ENCODE results near the gene FCN1.
A peak's percentile ranks its signal among the peaks of the same experiment; 100 is the strongest.

FCN1 gene

DNA sequence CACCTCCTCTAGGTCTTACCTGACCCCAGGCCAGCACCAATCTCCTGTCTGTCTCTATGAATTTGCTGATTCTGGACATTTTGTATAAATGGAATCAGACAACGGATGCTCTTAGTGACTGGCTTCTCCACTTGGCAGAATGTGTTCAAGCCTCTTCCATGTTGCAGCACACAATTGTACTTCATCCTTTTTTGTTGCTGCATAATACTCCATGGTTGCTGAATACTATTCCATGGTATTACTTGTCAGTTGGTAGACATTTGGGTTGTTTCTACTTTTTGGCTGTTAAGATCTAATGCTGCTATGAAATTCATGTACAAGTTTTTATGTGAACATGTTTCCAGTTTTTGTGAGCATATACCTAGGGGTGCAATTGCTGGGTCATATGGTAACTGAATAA, 34.3 kb upstream of the FCN1 start:
- DNase-seq, result no peak

DNA sequence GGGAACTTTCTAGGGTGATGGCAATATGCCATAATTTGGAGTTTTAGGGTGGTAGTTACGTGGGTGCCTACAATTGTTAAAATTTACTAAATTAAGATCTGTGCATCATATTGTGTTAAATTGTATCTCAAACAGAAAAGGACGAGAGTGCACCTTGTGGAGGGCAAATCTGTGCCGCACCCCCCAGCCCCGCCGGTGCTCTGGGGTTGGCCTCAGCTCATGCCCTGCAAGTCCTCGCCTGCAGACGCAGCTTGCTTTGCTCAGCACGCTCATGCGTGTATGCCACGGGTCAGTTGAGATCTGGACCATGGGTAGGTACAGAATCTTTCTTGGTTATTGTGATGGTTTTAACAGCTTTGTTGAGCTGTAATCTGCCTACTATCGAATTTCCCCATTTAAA, 33.7 kb upstream of the FCN1 start:
- no peak for DNase-seq

DNA sequence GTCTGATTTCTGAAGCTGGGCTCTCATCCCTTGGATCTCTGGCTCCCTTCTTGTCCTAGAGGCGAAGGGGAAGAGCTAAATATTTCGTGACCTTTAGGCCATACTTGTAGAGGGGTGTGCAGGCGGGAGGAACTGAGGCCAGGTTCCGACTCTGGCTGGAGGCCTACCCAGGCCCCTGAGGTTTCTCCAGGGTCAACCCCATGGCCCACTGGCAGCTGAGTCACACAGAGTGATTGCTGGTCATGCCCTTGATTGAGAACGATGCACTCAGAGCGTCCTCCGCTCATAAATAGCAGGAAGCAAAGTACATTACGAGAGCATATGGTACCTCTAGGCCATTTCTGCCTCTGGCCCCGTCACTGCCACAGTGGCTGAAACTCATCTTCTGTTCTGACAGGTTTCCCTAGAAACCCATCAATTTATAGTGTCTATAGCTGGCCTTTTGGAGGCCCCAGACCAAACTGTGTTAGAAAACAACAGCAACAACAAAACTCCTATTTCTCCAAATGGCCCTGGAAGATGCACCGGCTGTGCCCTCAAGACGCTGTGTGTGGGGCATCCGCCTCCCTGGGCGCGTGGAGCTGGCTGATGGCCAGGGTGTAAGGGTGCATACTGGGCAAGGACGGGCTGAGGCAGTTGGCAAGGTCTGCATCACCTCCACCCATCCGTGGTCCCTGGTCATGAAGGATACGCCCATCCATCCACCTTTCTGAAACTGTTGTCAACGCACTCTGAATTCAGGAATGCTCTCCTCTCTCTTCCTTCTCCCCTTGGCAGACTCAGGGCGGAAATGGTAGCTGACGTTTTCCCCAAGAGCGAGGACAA, 32.9 kb upstream of the FCN1 start:
- DNase-seq, result no peak

DNA sequence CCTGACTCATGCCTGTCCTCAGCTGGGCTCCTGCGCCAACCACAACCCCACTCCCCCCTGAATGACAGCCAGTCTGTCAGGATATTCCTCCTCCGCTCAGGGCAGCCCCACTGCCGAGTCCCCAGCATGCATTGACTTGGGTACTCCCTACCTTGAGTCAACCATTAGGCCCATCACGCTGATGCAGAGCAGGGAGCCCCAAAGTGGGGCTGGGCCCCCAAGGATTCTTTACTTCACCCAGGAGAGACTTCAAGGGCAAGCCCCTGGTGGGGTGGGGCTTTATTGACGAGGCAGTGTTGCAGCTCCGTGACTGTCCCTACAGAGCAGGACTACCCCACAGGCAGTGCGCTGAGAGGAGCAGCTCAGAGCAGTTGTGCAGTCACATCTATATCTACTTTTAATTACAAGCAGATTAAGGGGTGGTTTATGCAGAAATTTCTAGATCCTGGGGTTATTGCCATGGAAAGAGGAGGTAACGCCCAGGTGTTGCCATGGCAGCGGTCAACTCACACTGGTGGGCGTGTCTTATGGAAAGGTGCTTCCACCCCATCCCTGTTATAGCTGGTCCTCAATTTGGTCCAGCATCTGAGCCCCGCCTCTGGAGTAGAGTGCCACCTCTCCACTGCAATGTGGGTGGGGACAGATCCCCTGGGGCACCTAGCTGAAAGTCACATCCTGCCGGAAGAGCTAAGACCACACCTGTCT, 32.1 kb upstream of the FCN1 start:
- no peak for DNase-seq

DNA sequence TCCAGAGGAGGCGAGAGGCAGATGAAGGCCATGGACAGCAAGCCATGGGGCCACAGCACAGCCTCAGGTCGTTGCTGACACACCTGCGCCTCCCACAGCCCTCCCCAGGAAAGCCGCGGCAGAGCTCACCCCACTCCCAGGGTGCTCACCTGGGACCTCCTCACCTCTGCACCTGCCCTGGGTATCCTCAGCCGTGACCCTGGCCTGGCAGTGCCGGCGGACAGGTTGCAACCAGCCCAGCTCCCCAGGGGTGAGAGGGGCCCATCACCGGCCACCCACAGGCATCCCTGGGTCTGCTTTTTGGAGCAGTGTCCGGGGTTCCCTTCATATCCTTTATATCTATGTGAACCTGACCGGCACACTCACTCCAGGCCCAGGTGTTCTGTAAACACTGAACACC, 30.4 kb upstream of the FCN1 start:
- no peak for DNase-seq

DNA sequence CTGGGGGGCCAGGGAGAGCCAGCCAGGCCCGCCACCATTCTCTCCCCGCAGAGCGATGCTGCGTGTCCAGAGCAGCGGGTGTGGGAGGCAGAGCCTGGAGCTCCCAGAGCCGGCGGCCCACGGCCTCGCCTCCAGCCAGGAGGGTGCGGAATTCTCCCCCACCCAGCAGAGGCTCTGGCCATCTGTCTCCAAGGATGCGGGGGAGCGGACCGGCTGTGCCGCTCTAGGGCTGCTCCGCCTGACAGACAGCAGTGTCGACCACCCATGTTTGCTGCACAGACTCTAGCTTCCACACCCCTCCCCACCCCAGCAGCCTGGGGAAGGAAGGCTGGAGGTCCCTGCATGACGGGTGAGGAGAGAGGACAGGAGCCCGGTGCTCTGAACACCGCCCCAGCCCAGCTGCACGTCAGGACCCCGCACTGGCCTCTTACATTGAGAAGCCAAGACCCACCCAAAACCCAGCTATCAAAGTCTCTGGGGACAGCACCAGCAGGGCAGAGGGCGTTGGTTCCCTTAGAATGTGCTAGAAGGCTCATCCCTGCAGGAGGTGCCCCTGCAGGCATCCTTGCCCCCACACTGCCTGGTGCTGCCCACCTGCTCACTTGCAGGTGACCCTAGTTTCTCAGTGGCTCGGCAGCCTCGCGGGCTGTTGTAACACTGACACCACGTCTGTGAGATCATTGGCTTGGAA, 29.7 kb upstream of the FCN1 start:
- no peak for DNase-seq

DNA sequence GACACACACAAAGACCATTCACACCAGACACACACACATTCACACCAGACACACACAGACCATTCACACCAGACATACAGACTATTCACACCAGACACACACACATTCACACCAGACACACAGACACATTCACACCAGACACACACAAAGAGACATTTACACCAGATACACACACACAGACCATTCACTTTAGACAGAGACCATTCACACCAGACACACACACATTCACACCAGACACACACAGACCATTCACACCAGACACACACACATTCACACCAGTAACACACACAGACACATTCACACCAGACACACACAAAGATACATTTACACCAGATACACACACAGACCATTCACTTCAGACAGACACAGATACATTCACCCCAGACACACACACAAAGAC, 29.0 kb upstream of the FCN1 start:
- no peak for DNase-seq

DNA sequence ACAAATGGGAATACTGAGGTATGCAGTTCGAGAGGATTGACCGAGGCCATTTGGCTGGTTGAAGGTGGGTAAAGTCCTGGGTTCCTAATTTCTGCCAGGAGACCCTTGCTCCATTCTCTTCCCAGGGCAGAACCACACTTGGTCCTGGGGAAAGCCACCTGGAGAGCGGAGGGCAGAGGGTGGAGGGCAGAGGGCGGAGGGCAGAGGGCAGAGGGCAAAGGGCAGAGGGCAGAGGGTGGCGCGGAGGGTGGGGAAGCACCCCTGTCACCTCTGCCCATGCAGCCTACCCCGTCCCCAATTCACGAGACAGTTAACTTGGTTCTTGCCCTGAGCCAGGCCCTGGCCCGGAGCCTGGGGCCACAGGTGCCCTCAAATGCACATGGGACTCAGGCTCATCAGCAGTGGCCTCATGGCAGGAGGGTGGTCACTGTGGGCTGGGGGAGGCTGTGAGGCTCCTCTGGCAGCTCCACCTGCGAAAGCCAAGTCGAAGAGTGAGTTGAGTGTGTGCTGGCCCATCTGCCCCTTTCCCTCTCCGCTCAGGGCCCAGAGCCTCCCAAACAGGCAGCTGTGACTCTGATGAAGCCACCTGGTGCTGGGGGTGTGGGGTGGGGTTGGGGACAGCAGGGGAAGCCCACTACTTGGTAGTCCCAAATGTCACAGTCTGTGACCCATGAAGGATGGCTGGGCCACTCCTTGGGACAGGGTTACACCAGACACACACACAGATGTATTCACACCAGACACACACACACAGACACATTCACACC, 28.0 kb upstream of the FCN1 start:
- no peak for DNase-seq

DNA sequence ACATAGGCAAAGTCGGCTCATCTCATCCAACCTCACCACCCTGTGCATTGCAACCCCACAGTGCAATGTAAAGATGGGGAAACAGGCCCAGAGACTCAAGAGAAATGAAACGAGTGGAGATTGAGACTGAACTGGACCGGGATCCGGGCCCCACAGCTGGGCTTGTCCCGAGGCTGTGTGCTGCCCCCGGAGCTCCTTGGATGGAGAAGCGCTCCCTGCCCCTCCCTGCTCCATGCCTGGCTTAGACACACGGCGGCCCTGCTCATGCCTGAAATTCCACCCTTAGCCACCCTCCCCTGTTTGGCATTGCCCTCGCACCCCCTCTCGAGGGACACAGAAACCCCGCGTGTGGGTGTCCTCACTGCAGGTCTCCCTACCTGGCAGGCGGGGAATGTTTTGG, 27.2 kb upstream of the FCN1 start:
- no peak for DNase-seq

DNA sequence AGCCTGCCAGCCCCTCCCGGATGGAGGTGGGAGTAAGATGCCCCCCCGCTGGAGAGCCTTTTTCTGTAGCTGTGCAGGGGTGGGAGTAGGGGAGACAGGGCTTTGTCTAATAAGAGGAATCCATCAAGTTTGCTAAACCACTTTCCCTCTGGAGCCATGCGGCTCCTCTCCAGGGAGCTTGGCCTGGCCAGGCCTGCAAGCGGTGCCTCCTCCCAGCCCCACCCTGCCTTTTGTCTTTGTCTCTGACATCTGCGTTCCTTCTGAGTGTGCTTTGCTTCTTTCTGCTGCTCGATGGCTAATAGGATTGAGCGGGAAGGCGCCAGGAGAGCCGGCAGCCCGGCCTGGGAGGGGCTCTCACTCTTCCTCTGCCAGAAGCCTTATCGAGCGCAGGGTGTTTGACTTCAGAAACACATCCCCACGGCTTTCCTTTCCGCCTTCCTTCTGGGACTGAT, 26.7 kb upstream of the FCN1 start:
- DNase-seq, result no peak

DNA sequence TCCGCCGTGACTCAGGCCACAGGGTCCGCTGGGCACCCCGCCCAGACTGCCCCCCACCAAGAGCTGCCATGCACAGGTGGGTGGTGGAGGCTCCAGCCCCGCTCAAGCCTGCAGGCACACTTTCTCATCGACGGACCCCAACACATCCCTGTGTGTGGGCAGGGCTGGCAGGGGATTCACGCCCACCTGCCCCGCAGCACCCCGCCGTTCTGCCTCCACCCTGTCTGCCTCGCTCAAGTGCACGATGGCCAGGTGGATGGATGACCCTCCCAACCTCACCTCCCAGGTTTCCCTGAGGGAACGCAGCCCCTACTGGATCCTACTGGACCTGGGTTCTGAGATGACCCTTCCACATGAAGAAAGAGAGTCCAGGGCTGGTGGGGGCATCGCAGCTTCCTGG, 26.1 kb upstream of the FCN1 start:
- DNase-seq, result no peak

DNA sequence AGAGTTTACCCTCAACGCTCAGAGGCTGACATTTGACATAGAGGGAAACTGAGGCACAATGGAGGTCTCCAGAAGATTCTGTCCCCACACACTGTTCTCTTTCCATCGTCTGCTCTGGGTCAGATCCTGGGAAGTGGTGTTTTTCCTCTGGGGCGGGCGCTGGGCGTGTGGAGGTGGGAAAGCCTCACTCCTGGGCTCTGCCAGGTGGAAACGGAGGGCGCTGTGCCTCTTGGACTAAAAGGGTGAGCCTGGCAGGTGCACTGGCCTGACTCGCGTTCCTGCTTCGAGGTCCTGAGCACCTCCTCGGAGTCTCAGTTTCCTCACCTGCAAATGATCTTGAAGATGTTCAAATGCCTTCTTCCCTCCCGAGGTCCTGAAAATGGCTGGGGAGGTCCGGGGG, 25.7 kb upstream of the FCN1 start:
- no peak for DNase-seq

DNA sequence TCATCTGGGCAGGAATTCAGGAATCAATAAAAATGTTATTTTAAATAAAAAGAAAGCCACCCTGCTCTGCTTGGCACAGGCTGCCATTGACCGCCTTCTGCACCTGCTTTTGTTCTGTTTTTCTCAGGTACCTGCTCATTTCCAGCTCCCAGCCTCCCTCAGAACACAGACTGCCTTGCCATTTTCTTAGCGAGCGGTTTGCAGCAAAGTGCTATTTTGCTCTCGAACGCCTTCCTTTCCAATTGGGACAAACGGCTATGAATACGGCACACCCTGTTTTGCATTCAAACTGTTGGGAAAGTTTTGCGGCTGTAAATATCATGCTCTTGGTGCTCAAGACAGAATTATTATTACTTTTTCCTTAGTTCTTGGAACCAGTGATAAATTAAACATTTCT, 25.1 kb upstream of the FCN1 start:
- peak in 1 of 56 donors; percentile 37 for DNase-seq

DNA sequence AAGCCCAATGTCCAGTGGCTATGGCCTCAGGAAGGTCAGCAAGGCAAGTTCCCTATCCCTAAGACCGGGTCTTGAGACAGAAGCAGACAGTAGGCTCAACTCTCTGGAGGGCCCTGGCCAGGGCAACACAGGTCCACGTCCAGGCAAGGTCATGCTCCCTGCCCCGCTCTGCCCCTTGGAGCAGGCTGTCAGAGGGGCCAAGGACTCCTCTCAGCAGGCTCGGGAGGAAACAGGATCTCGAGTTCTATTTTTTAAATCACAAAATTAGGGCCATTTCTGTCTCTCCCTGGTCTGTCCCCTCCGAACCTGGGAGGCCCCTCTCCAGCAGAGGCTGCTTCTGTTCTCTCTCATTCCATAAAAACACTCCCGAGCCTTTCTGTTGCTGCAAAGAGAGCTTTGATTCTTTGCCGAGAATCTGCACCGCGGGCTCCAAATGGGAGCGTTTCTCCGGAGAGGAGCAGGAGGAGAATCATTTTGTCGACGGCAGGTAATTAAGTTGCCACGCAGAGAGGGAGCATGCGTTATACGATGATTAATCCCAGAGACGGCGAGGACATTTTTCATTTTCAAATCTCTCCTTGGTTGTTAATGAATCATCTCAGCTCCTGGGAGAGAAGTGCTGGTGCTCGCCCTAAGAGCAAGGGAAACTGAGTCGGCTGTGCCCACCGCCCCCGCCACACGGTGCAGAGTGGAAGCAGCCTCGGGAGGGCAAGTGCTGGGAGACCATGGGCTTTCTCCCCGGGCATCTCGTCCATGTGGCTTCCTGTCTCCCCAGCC, 24.5 kb upstream of the FCN1 start:
- peak in 18 of 56 donors; percentile 6 to 56 (median 25) for DNase-seq

DNA sequence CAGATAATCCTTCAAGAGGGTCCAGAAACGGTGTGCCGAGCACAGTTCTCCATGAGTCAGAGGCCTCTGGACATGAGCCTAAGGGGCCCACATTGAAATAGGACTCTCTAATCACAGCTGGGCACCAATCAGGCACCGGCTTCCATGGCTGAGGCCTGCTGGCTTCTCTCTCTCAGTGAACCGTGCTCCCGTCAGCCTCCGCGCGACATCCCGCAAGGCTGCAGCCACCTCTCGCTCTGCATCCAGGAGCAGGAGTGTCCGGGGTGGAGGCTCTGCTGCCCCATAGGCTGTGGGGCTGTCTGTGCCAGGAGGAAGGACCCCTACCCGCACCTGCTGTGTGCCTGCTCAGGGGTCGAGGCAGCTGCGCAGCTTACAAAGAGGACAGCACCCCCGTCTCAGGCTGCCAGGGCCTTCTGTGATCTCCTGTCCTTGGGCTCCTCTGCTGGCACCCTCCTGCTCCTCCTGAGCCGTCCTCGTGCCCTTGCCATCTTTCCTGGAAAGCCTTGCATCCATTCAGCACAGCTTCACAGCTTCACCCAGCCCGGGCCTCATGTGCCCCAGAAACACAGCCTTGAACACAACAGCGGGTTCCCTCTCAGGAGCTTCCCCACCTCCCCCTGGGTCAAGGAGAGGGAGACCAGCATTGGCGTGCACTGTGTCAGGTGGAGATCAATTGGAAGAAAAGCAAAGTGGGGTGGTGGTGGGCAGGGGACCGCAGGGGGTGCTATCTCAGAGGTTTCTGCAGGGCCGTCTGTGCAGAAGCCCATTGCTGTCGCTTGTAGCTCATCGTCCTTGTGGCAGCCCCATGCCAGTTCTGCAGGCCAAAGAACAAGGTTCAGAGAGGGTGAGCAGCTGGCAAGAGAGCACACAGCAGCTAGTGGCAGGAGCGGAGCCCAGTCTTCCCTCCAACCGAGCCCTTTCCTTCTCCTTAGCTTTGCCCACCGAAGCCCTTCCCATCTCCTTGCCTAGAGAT, 22.8 kb upstream of the FCN1 start:
- no peak for DNase-seq

DNA sequence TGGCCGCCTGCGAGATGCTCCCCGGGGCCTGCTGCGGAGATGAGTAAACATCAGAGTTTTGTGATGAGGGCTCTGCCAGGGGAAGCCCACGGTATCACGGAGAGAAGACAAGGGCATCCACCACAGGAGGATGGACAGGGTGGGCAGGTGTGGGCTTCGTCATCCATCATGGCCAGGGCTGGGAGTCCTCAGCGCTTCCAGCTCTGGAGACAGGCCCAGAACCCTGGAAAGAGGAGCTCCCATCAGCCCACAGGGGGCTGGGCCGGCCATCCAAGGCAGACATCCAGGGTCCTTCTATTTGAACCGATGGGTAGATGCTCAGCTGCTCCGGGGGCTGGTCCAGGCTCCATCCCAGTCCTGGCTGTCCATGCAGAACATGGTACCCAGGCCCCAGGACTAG, 22.1 kb upstream of the FCN1 start:
- no peak for DNase-seq

DNA sequence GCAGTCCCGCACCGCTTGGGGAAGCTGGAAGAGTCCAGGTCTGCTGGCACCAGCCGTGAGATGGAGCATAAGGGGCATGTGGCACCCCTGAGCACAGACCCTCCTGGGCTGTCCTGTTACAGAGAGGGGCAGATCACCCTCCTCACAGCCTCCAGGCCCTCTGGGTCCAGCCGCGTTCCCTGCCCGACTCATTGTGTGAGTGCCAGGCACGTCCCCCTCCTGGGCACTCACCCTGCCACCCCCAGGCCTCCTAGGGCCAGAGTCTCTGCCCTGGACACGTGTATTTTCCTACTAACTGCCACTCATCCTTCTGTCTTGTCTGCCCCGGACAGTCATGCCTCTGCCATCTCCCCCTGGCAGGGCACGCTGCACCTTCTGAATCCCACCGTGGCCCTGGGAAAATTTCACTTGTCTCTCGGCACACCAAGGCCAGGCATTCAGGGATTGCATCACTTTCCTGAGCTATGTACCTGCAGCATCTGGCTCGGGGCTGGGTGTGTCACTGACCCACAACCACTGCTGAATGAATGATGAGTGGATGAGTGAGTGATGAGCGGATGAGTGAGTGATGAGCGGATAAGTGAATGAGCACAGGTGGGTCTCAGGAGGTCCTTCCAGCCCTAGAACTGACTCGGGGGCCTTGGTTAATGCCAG, 21.5 kb upstream of the FCN1 start:
- DNase-seq, result no peak

DNA sequence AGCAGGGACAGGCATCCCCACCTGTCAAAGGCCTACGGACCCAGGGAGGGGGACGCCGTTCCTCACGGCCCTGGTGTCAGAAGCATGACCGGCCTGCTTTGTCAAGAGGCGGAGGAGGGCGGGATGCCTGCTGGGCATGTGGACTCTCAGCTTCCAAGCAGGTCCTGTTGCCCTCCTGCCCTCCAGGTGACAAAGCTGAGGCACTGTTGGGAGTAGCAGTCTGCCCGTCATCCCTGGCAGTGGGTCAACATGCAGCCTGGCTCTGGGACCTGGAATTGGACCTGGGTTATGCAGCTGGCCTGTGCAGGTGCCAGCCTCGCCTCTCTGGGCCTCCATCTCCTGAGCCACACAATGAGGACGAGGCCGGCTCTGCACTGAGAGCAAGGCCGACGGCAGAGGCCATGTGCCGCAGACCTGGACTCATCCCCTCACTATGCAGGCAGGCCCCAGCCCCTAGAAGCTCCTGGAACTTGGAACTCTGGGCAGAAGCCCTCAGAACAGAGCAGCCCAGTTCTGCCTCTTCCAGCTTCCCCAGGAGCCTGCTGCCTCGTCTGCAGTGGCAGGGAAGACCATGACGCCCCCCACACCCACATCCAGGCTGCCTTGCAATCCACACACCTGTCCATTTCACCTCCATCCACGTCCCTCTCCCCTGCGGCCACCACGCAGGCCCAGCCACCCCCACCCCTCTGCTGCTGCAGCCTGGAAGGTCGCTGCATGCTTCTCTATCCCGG, 20.8 kb upstream of the FCN1 start:
- no peak for DNase-seq
